ENCODE data around the gene MMAA.
"Not testable (repeated sequence)": the region's sequence is repeated elsewhere in the genome, so short reads cannot be mapped to it uniquely, and the experiment has no call there.

MMAA gene

GRCh38 chr4:145686991-145687390 lies 67.8 kb downstream of the MMAA start:
- no peak overlapping the region for H3K4me3 ChIP-seq (replicated peaks; ENCODE audit: low read depth, low read length)
- TF ChIP-seq, protein P1, sequence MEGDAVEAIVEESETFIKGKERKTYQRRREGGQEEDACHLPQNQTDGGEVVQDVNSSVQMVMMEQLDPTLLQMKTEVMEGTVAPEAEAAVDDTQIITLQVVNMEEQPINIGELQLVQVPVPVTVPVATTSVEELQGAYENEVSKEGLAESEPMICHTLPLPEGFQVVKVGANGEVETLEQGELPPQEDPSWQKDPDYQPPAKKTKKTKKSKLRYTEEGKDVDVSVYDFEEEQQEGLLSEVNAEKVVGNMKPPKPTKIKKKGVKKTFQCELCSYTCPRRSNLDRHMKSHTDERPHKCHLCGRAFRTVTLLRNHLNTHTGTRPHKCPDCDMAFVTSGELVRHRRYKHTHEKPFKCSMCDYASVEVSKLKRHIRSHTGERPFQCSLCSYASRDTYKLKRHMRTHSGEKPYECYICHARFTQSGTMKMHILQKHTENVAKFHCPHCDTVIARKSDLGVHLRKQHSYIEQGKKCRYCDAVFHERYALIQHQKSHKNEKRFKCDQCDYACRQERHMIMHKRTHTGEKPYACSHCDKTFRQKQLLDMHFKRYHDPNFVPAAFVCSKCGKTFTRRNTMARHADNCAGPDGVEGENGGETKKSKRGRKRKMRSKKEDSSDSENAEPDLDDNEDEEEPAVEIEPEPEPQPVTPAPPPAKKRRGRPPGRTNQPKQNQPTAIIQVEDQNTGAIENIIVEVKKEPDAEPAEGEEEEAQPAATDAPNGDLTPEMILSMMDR (IDR thresholded peaks at IDR 0.05; ENCODE audit: low read length, missing control alignments), result no peak
- no peak for DNase-seq (ENCODE audit: low read depth)

GRCh38 chr4:145690610-145691009 lies 71.4 kb downstream of the MMAA start:
- DNase-seq (ENCODE audit: low read depth), result no peak
- TF ChIP-seq, protein P1 (IDR thresholded peaks at IDR 0.05; ENCODE audit: low read length, missing control alignments), result no peak
- no peak overlapping the region for H3K4me3 ChIP-seq (replicated peaks; ENCODE audit: low read depth, low read length)

- H3K4me3 ChIP-seq (replicated peaks; ENCODE audit: low read depth, low read length); DNase-seq (ENCODE audit: low read depth): not testable (repeated sequence)
These were observed 72.2 kb downstream of the MMAA start for GRCh38 chr4:145691416-145691815.

DNA sequence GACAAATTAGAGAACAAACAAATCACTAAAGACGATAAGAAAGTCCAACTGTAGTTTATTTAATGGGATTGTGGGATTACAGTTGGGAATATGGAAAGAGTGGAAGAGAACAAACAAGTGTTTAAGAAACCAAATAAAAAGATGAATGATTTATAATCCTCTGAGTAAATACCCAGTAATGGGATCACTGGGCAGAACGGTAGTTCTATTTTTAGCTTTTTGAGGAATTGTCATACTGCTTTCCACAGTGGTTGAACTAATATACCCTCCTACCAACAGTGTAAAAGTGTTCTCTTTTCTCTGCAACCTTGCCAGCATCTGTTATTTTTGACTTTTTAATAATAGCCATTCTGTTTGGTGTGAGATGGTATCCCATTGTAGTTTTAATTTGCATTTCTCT lies 75.7 kb downstream of the MMAA start:
- DNase-seq (ENCODE audit: low read depth), result no peak
- H3K4me3 ChIP-seq (replicated peaks; ENCODE audit: low read depth, low read length), result no peak overlapping the region
- TF ChIP-seq, protein P1 (IDR thresholded peaks at IDR 0.05; ENCODE audit: low read length, missing control alignments), result no peak

GRCh38 chr4:145697332-145697731 lies 78.1 kb downstream of the MMAA start:
- TF ChIP-seq, protein P1 (IDR thresholded peaks at IDR 0.05; ENCODE audit: low read length, missing control alignments), result no peak
- no peak overlapping the region for H3K4me3 ChIP-seq (replicated peaks; ENCODE audit: low read depth, low read length)
- DNase-seq (ENCODE audit: low read depth), result no peak

DNA sequence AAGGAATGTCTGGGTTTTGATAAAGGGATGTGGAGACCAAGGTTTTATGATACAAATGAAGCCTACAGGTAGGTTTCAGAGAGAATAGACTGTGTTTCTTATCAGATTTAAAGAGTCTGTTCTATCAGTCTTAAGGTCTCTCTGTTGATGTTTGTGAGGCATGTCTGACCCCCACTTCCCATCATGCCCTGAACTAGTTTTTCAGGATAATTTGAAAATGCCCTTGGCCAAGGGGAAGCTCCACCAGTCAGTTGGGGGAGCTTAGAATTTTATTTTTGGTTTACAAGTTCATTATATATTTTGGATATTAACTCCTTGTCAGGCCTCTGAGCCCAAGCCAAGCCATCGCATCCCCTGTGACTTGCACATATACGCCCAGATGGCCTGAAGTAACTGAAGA lies 79.3 kb downstream of the MMAA start:
- no peak for DNase-seq (ENCODE audit: low read depth)
- TF ChIP-seq, protein P1 (IDR thresholded peaks at IDR 0.05; ENCODE audit: low read length, missing control alignments), result no peak
- H3K4me3 ChIP-seq (replicated peaks; ENCODE audit: low read depth, low read length), result no peak overlapping the region

DNA sequence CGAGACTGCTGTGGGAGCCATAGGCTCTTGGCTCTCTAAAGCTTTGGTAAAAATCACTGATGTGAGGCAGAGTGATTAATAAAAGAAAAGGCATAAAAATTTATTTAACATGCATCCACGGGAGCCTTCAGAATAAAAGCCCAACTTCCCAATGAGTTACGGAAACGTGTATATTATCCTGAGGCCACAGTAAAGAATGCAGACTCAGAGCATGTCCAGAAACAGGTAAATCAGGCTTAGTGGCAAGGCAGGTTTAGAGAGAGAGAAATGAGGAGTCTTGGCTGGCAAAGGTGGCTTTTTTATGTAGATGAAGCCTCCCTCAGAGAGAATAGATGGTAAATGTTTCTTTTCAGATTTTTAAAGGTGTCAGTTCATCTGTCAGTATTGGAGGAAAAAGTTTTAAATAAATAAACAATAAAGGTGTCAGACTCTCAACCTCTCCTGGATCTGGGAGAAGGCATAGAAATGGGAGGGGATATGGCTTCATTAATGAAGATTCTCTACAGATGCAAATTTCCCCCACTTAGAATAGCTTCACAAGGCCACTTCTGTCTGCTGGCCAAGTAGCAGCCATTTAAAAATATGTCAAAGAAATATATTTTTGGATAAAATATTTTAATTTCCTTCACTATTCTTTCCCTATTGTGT lies 84.8 kb downstream of the MMAA start:
- DNase-seq (ENCODE audit: low read depth), result no peak
- TF ChIP-seq, protein P1 (IDR thresholded peaks at IDR 0.05; ENCODE audit: low read length, missing control alignments), result no peak
- no peak overlapping the region for H3K4me3 ChIP-seq (replicated peaks; ENCODE audit: low read depth, low read length)

All from fibroblast of pulmonary artery (primary cell).